ENCODE measurements around the gene AKT1S1. TPM values are rescaled to one million over a fixed set of nuclear protein-coding genes. Genes with fewer than 3 reads are reported as not detected.

The AKT1S1 gene
- total and polyA plus RNA-seq, 2 donors: 4.4 to 27.9 TPM

GRCh38 chr19:49911381-49912145 lies 34.4 kb upstream of the AKT1S1 start:
- no peaks in the 10 kb centered on the region for H3K9me3 ChIP-seq (ENCODE audit: control insufficient read depth in 2 of 2, insufficient read depth in 1 of 2, low read length in 1 of 2)
- H3K27ac ChIP-seq (ENCODE audit: low read depth in 1 of 2, low read length in 1 of 2): peak overlapping the region in 1 of 2 donors; percentile 71
- H3K36me3 ChIP-seq (ENCODE audit: control insufficient read depth in 2 of 2, insufficient read depth in 2 of 2, low read length in 1 of 2): peaks cover 78 to 81% of the 10 kb centered on the region in 2 donors
- no peak overlapping the region for H3K4me3 ChIP-seq (ENCODE audit: low read length in 2 of 2)
- H3K27me3 ChIP-seq (ENCODE audit: control insufficient read depth in 2 of 2, insufficient read depth in 1 of 2, low read length in 1 of 2): no peaks in the 10 kb centered on the region
- peak in 1 of 9 donors; percentile 32 for DNase-seq (ENCODE audit: low read depth in 6 of 9, low spot score in 9 of 9)
- H3K4me1 ChIP-seq (ENCODE audit: control insufficient read depth in 2 of 2, insufficient read depth in 2 of 2, low read length in 2 of 2): peaks cover 0 to 11% of the 10 kb centered on the region in 2 donors
- WGBS: 83% methylated on average over 9 of the region's 9 CpGs

- H3K9me3 ChIP-seq (ENCODE audit: control insufficient read depth in 2 of 2, insufficient read depth in 1 of 2, low read length in 1 of 2): no peaks in the 10 kb centered on the region
- no peak for DNase-seq (ENCODE audit: low read depth in 6 of 9, low spot score in 9 of 9)
- H3K36me3 ChIP-seq (ENCODE audit: control insufficient read depth in 2 of 2, insufficient read depth in 2 of 2, low read length in 1 of 2): peaks cover 72 to 79% of the 10 kb centered on the region in 2 donors
- H3K27me3 ChIP-seq (ENCODE audit: control insufficient read depth in 2 of 2, insufficient read depth in 1 of 2, low read length in 1 of 2): no peaks in the 10 kb centered on the region
- H3K4me3 ChIP-seq (ENCODE audit: low read length in 2 of 2): no peak overlapping the region
- WGBS: 96% methylated on average over 5 of the region's 5 CpGs
- H3K27ac ChIP-seq (ENCODE audit: low read depth in 1 of 2, low read length in 1 of 2): peak overlapping the region in 1 of 2 donors; percentile 59
- peaks cover 0 to 11% of the 10 kb centered on the region in 2 donors for H3K4me1 ChIP-seq (ENCODE audit: control insufficient read depth in 2 of 2, insufficient read depth in 2 of 2, low read length in 2 of 2)
Measured at GRCh38 chr19:49910179-49910578, 33.0 kb upstream of the AKT1S1 start.

- DNase-seq (ENCODE audit: low read depth in 6 of 9, low spot score in 9 of 9): no peak
- H3K9me3 ChIP-seq (ENCODE audit: control insufficient read depth in 2 of 2, insufficient read depth in 1 of 2, low read length in 1 of 2): no peaks in the 10 kb centered on the region
- H3K4me1 ChIP-seq (ENCODE audit: control insufficient read depth in 2 of 2, insufficient read depth in 2 of 2, low read length in 2 of 2): peaks cover 0 to 11% of the 10 kb centered on the region in 2 donors
- H3K27me3 ChIP-seq (ENCODE audit: control insufficient read depth in 2 of 2, insufficient read depth in 1 of 2, low read length in 1 of 2): no peaks in the 10 kb centered on the region
- no peak overlapping the region for H3K4me3 ChIP-seq (ENCODE audit: low read length in 2 of 2)
- no peak overlapping the region for H3K27ac ChIP-seq (ENCODE audit: low read depth in 1 of 2, low read length in 1 of 2)
- WGBS: 99% methylated on average over 37 of the region's 37 CpGs
- H3K36me3 ChIP-seq (ENCODE audit: control insufficient read depth in 2 of 2, insufficient read depth in 2 of 2, low read length in 1 of 2): peaks cover 61 to 66% of the 10 kb centered on the region in 2 donors
Measured at GRCh38 chr19:49908480-49909420, 31.6 kb upstream of the AKT1S1 start.

GRCh38 chr19:49907745-49908446 lies 30.7 kb upstream of the AKT1S1 start:
- no peak for DNase-seq (ENCODE audit: low read depth in 6 of 9, low spot score in 9 of 9)
- H3K4me1 ChIP-seq (ENCODE audit: control insufficient read depth in 2 of 2, insufficient read depth in 2 of 2, low read length in 2 of 2): peaks cover 0 to 11% of the 10 kb centered on the region in 2 donors
- H3K36me3 ChIP-seq (ENCODE audit: control insufficient read depth in 2 of 2, insufficient read depth in 2 of 2, low read length in 1 of 2): peaks cover 52 to 58% of the 10 kb centered on the region in 2 donors
- no peak overlapping the region for H3K4me3 ChIP-seq (ENCODE audit: low read length in 2 of 2)
- no peak overlapping the region for H3K27ac ChIP-seq (ENCODE audit: low read depth in 1 of 2, low read length in 1 of 2)
- 97% methylated on average over 23 of the region's 23 CpGs for WGBS
- no peaks in the 10 kb centered on the region for H3K27me3 ChIP-seq (ENCODE audit: control insufficient read depth in 2 of 2, insufficient read depth in 1 of 2, low read length in 1 of 2)
- no peaks in the 10 kb centered on the region for H3K9me3 ChIP-seq (ENCODE audit: control insufficient read depth in 2 of 2, insufficient read depth in 1 of 2, low read length in 1 of 2)

GRCh38 chr19:49906879-49907564 lies 29.9 kb upstream of the AKT1S1 start:
- H3K36me3 ChIP-seq (ENCODE audit: control insufficient read depth in 2 of 2, insufficient read depth in 2 of 2, low read length in 1 of 2): peaks cover 46 to 51% of the 10 kb centered on the region in 2 donors
- H3K4me1 ChIP-seq (ENCODE audit: control insufficient read depth in 2 of 2, insufficient read depth in 2 of 2, low read length in 2 of 2): peaks cover 0 to 11% of the 10 kb centered on the region in 2 donors
- no peak for DNase-seq (ENCODE audit: low read depth in 6 of 9, low spot score in 9 of 9)
- no peaks in the 10 kb centered on the region for H3K27me3 ChIP-seq (ENCODE audit: control insufficient read depth in 2 of 2, insufficient read depth in 1 of 2, low read length in 1 of 2)
- no peak overlapping the region for H3K27ac ChIP-seq (ENCODE audit: low read depth in 1 of 2, low read length in 1 of 2)
- 94% methylated on average over 16 of the region's 16 CpGs for WGBS
- H3K9me3 ChIP-seq (ENCODE audit: control insufficient read depth in 2 of 2, insufficient read depth in 1 of 2, low read length in 1 of 2): no peaks in the 10 kb centered on the region
- no peak overlapping the region for H3K4me3 ChIP-seq (ENCODE audit: low read length in 2 of 2)

GRCh38 chr19:49904136-49904535 lies 27.0 kb upstream of the AKT1S1 start:
- Histone ChIP-seq H3K27ac (ENCODE audit: low read depth in 1 of 2, low read length in 1 of 2) (no peak overlapping the region), H3K4me1 (ENCODE audit: control insufficient read depth in 2 of 2, insufficient read depth in 2 of 2, low read length in 2 of 2) (no peaks in the 10 kb centered on the region), H3K9me3 (ENCODE audit: control insufficient read depth in 2 of 2, insufficient read depth in 1 of 2, low read length in 1 of 2) (no peaks in the 10 kb centered on the region), H3K4me3 (ENCODE audit: low read length in 2 of 2) (no peak overlapping the region), H3K36me3 (ENCODE audit: control insufficient read depth in 2 of 2, insufficient read depth in 2 of 2, low read length in 1 of 2) (peaks cover 29 to 32% of the 10 kb centered on the region in 2 donors), H3K27me3 (ENCODE audit: control insufficient read depth in 2 of 2, insufficient read depth in 1 of 2, low read length in 1 of 2) (no peaks in the 10 kb centered on the region)
- DNase-seq (ENCODE audit: low read depth in 6 of 9, low spot score in 9 of 9): no peak
- 9% methylated on average over 6 of the region's 6 CpGs for WGBS

- H3K4me3 ChIP-seq (ENCODE audit: low read length in 2 of 2): no peak within 1 kb of the TSS
- DNase-seq (ENCODE audit: low read depth in 6 of 9, low spot score in 9 of 9): peak in 2 of 9 donors; percentile 8 to 56
- peaks cover 6 to 12% of the 10 kb centered on the region in 2 donors for H3K4me1 ChIP-seq (ENCODE audit: control insufficient read depth in 2 of 2, insufficient read depth in 2 of 2, low read length in 2 of 2)
- H3K27me3 ChIP-seq (ENCODE audit: control insufficient read depth in 2 of 2, insufficient read depth in 1 of 2, low read length in 1 of 2): peaks cover 0 to 35% of the 10 kb centered on the region in 2 donors
- H3K36me3 ChIP-seq (ENCODE audit: control insufficient read depth in 2 of 2, insufficient read depth in 2 of 2, low read length in 1 of 2): no peaks in the 10 kb centered on the region
- WGBS: 3% methylated on average over 20 of the region's 20 CpGs
- no peaks in the 10 kb centered on the region for H3K9me3 ChIP-seq (ENCODE audit: control insufficient read depth in 2 of 2, insufficient read depth in 1 of 2, low read length in 1 of 2)
- H3K27ac ChIP-seq (ENCODE audit: low read depth in 1 of 2, low read length in 1 of 2): peak within 1 kb of the TSS in 1 of 2 donors; percentile 20
Measured at GRCh38 chr19:49896863-49897621, 19.9 kb upstream of the AKT1S1 start, which contains the start of gene IL4I1. TSS of gene IL4I1 (minus strand) at chr19:49896887. CDS start at chr19:49896160, 727 bp downstream.

All from thymus (tissue), 11 donors.